K562 (cell line): ENCODE measurements around the gene FZD4. TPM values are rescaled to one million over a fixed set of nuclear protein-coding genes. Genes with fewer than 3 reads are reported as not detected.

ENCODE experiments used
- CBFB ChIP-seq: sonication (generic); formaldehyde crosslinking; IDR thresholded peaks from 2 replicates; pipeline ENCODE4 v1.4.0; 2020; ENCODE audit warnings: mild to moderate bottlenecking, missing genetic modification reagents
- CSDE1 ChIP-seq, 2 experiments: fragments of 450-650 bp; IDR thresholded peaks; 2 replicates each; pipeline ENCODE4 v1.6.1; 2016; ENCODE audit warnings: mild to moderate bottlenecking in 1 of 2
- FOXM1 ChIP-seq, 2 experiments: fragments of 450-650 bp in 1 of 2; sonication (generic) in 1 of 2; formaldehyde crosslinking in 1 of 2; IDR thresholded peaks; 2 replicates each; pipeline versions ENCODE4 v1.6.1 to v1.9.0; 2017 to 2022; ENCODE audit warnings: low read depth in 2 of 2, mild to moderate bottlenecking in 2 of 2, missing genetic modification reagents in 1 of 2, moderate library complexity in 1 of 2
- GTF2A2 ChIP-seq: IDR thresholded peaks from 2 replicates; pipeline ENCODE4 v1.6.1; 2016; ENCODE audit warnings: mild to moderate bottlenecking, missing genetic modification characterization, missing compliant biosample characterization
- HDGF ChIP-seq: fragments of 450-650 bp; IDR thresholded peaks from 2 replicates; pipeline ENCODE4 v1.6.1; 2016
- KLF10 ChIP-seq: fragments of 250-450 bp; sonication (Bioruptor Pico); IDR thresholded peaks from 2 replicates; pipeline ENCODE4 v1.6.1; 2021; ENCODE audit warnings: matching md5 sums
- KLF6 ChIP-seq: fragments of 250-450 bp; sonication (Bioruptor Pico); IDR thresholded peaks from 2 replicates; pipeline ENCODE4 v1.4.0; 2020; ENCODE audit warnings: mild to moderate bottlenecking, moderate library complexity, borderline replicate concordance
- L3MBTL2 ChIP-seq: fragments of 450-650 bp; IDR thresholded peaks from 2 replicates; pipeline ENCODE4 v1.6.1; 2016; ENCODE audit warnings: mild to moderate bottlenecking, moderate library complexity
- MCM7 ChIP-seq, 2 experiments: fragments of 450-650 bp; IDR thresholded peaks; 2 replicates each; pipeline ENCODE4 v1.6.1; 2016 to 2018
- MEIS2 ChIP-seq: fragments of 450-650 bp; IDR thresholded peaks from 2 replicates; pipeline ENCODE4 v1.6.1; 2014; ENCODE audit warnings: mild to moderate bottlenecking; ENCODE audit not compliant: partially characterized antibody
- PRDM10 ChIP-seq: fragments of 450-650 bp; IDR thresholded peaks from 2 replicates; pipeline ENCODE4 v1.6.1; 2018; ENCODE audit not compliant: partially characterized antibody
- RAD51 ChIP-seq: fragments of 450-650 bp; IDR thresholded peaks from 2 replicates; pipeline ENCODE4 v1.7.1; 2016; ENCODE audit warnings: low read depth, mild to moderate bottlenecking, borderline replicate concordance
- RBFOX2 ChIP-seq: fragments of 200-400 bp; formaldehyde crosslinking; IDR thresholded peaks from 2 replicates; pipeline ENCODE4 v1.6.1; 2017; ENCODE audit warnings: low read depth, mild to moderate bottlenecking, low read length, moderate library complexity
- RBM17 ChIP-seq: fragments of 200-400 bp; formaldehyde crosslinking; IDR thresholded peaks from 2 replicates; pipeline ENCODE4 v1.6.1; 2017; ENCODE audit warnings: low read depth, mild to moderate bottlenecking, low read length, borderline replicate concordance
- RNF2 ChIP-seq: sonication (generic); IDR thresholded peaks from 2 replicates; pipeline ENCODE4 v1.6.1; 2016
- SREBF1 ChIP-seq: fragments of 150-350 bp; IDR thresholded peaks from 2 replicates; pipeline ENCODE4 v1.6.1; 2014; ENCODE audit warnings: antibody characterized with exemption, low read depth, low read length, borderline replicate concordance
- TAF9B ChIP-seq: fragments of 450-650 bp; IDR thresholded peaks from 2 replicates; pipeline ENCODE4 v1.6.1; 2018; ENCODE audit warnings: mild to moderate bottlenecking; ENCODE audit not compliant: partially characterized antibody
- TCF3 ChIP-seq: sonication (generic); formaldehyde crosslinking; IDR thresholded peaks from 2 replicates; pipeline ENCODE4 v1.4.0; 2020; ENCODE audit warnings: mild to moderate bottlenecking, missing genetic modification reagents
- ZNF124 ChIP-seq: sonication (generic); formaldehyde crosslinking; IDR thresholded peaks from 2 replicates; pipeline ENCODE4 v1.8.1; 2022; ENCODE audit warnings: missing genetic modification reagents
- ZNF212 ChIP-seq: fragments of 450-650 bp; formaldehyde crosslinking; IDR thresholded peaks from 2 replicates; pipeline ENCODE4 v1.4.0; 2020; ENCODE audit warnings: mild to moderate bottlenecking
- ZNF232 ChIP-seq: sonication (generic); formaldehyde crosslinking; IDR thresholded peaks from 2 replicates; pipeline ENCODE4 v1.8.0; 2022; ENCODE audit warnings: mild to moderate bottlenecking, missing genetic modification reagents
- ZNF239 ChIP-seq: fragments of 250-450 bp; sonication (Bioruptor Pico); IDR thresholded peaks from 2 replicates; pipeline ENCODE4 v1.4.0; 2020; ENCODE audit warnings: mild to moderate bottlenecking
- ZNF668 ChIP-seq: fragments of 250-450 bp; sonication (Bioruptor Pico); IDR thresholded peaks from 2 replicates; pipeline ENCODE4 v1.8.0; 2022; ENCODE audit warnings: mild to moderate bottlenecking, inconsistent platforms
- polyA plus RNA-seq, 8 experiments: library from polyadenylated mRNA; depleted of rRNA in 4 of 8; stranded (reverse) in 5 of 8; unstranded in 3 of 8; fragments of >200 nt; fragmentation: Nextera tagmentation in 2 of 8; fragmentation: Illumina TruSeq in 1 of 8; extraction: Ambion mirVana in 2 of 8; extraction: Trizol in 1 of 8; gene quantifications; 2 replicates each; pipeline versions ENCODE4 v1.2.1 to v1.2.3, GENCODE V29; 2011 to 2014; ENCODE audit warnings: inconsistent platforms in 1 of 8, missing spikeins in 1 of 8
- total RNA-seq, 7 experiments: library from RNA; depleted of rRNA in 6 of 7; stranded (reverse); fragments of >200 nt in 6 of 7; fragmentation: Illumina TruSeq in 2 of 7; extraction: Trizol in 2 of 7; gene quantifications; 2 replicates each; pipeline versions ENCODE4 v1.2.1 to v1.2.3, GENCODE V29; 2011 to 2021; ENCODE audit warnings: low replicate concordance in 1 of 7
- TF ChIP-seq, protein P1 (sequence below): fragments of 250-450 bp; sonication (Bioruptor Pico); IDR thresholded peaks from 2 replicates; pipeline ENCODE4 v1.8.0; 2021; ENCODE audit warnings: mild to moderate bottlenecking, moderate library complexity
- TF ChIP-seq, protein P2 (sequence below): fragments of 250-450 bp; sonication (Bioruptor Pico); IDR thresholded peaks from 2 replicates; pipeline ENCODE4 v1.4.0; 2020

FZD4 gene
- total and polyA plus RNA-seq, 9 of the 15 experiments (the other 6 are each of a cell fraction or from before 2014, with no cell fraction given) = 1.2 to 7.9 (median 5.8) TPM

DNA sequence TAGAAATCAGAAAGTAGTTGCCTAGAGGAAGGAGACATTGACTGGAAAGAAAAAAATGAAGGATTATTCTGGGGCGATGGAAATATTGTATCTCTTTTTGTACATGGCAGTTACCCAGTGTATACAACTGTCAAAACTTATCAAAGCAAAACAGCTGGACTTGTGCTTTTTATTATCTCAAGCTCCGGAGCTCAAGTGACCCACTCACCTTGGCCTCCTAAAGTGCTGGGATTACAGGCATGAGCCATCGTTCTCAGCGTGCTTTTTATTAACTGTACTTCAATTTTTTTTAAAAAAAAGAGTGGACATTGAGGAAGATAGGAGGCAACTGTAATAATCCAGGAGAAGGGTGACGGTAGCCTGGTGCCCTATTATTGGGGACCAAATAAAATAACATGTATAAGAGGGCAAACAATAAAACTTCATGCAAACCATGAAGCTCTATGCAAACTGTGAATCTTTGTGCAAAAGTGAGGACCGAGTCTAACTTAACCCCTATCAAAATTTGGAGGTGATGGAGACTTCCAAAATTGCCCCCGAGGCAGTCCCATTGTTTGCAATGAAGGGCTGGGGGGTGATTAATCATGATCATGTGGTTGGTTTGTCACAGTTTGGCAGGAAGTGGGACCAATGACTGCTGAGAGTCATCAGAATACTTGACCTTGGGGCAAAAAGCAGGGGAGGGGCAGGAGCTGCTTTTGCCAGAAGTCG lies 23.5 kb downstream of the FZD4 start (continued):
- TF ChIP-seq, protein P1, sequence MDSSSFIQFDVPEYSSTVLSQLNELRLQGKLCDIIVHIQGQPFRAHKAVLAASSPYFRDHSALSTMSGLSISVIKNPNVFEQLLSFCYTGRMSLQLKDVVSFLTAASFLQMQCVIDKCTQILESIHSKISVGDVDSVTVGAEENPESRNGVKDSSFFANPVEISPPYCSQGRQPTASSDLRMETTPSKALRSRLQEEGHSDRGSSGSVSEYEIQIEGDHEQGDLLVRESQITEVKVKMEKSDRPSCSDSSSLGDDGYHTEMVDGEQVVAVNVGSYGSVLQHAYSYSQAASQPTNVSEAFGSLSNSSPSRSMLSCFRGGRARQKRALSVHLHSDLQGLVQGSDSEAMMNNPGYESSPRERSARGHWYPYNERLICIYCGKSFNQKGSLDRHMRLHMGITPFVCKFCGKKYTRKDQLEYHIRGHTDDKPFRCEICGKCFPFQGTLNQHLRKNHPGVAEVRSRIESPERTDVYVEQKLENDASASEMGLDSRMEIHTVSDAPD (CRISPR knock-in tag) = no peak
- no peak for TF ChIP-seq RBM17
- no peak for TF ChIP-seq KLF10
- TF ChIP-seq, protein P2, sequence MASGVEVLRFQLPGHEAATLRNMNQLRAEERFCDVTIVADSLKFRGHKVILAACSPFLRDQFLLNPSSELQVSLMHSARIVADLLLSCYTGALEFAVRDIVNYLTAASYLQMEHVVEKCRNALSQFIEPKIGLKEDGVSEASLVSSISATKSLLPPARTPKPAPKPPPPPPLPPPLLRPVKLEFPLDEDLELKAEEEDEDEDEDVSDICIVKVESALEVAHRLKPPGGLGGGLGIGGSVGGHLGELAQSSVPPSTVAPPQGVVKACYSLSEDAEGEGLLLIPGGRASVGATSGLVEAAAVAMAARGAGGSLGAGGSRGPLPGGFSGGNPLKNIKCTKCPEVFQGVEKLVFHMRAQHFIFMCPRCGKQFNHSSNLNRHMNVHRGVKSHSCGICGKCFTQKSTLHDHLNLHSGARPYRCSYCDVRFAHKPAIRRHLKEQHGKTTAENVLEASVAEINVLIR = no peak; the same call in 1 of the 2 replicates
- peak; percentile 53 for TF ChIP-seq TAF9B
- peak; percentile 99 for TF ChIP-seq MEIS2
- peak; percentile 60; the same call in 1 of the 2 replicates for TF ChIP-seq RAD51
- peak; percentile 84 for TF ChIP-seq RNF2
- TF ChIP-seq CSDE1 (IDR thresholded peaks at IDR 0.05) = no peak
- TF ChIP-seq ZNF212 = no peak
- no peak for TF ChIP-seq RBFOX2
- TF ChIP-seq ZNF232 (CRISPR knock-in tag) = no peak
- TF ChIP-seq CBFB (CRISPR knock-in tag) = no peak
- peak; percentile 53 for TF ChIP-seq L3MBTL2
- TF ChIP-seq ZNF124 (CRISPR knock-in tag) = no peak
- TF ChIP-seq PRDM10 = peak; percentile 78
- no peak for TF ChIP-seq MCM7 (IDR thresholded peaks at IDR 0.05)
- TF ChIP-seq SREBF1 = no peak
- TF ChIP-seq FOXM1 (IDR thresholded peaks at IDR 0.05; ENCODE audit: low read depth) = peak; percentile 78
- TF ChIP-seq FOXM1 (CRISPR knock-in tag; IDR thresholded peaks at IDR 0.05; ENCODE audit: low read depth) = no peak
- peak; percentile 92 for TF ChIP-seq TCF3 (CRISPR knock-in tag)
- no peak for TF ChIP-seq ZNF668 (CRISPR knock-in tag)
- TF ChIP-seq HDGF = no peak
- TF ChIP-seq KLF6 (CRISPR knock-in tag) = no peak
- TF ChIP-seq ZNF239 = no peak
- no peak for TF ChIP-seq GTF2A2 (tag)
